Vagina (tissue), 2 donors: Measurements from ENCODE around the gene PACRG. TPM values are rescaled to one million over a fixed set of nuclear protein-coding genes. Genes with fewer than 3 reads are reported as not detected.

Source experiments
- DNase-seq, 2 donors: peaks; one replicate each; pipeline ENCODE4 v3.0.0-alpha.2; 2017; ENCODE audit errors: extremely low spot score in 2 of 2
- H3K27ac ChIP-seq: fragments of 200-600 bp; sonication (generic); one replicate; pipeline ENCODE4 v1.5.1; 2019
- H3K27me3 ChIP-seq: fragments of 200-600 bp; sonication (generic); one replicate; pipeline ENCODE4 v1.5.1; 2019
- H3K36me3 ChIP-seq, 2 donors: fragments of 200-600 bp; sonication (generic); one replicate each; pipeline ENCODE4 v1.5.1; 2017 to 2019
- H3K4me1 ChIP-seq: fragments of 200-600 bp; sonication (generic); one replicate; pipeline ENCODE4 v1.5.1; 2019
- H3K4me3 ChIP-seq, 2 donors: fragments of 200-600 bp; sonication (generic); 1 replicate in 1 of 2; 2 replicates in 1 of 2; pipeline ENCODE4 v1.5.1; 2016 to 2019
- H3K9me3 ChIP-seq: fragments of 200-600 bp; sonication (generic); one replicate; pipeline ENCODE4 v1.5.1; 2019
- CTCF ChIP-seq, 3 experiments: fragments of 450-650 bp in 2 of 3; fragments of 200-600 bp in 1 of 3; sonication (generic) in 1 of 3; IDR thresholded peaks; one replicate each; pipeline ENCODE4 v1.5.1; 2017 to 2019; ENCODE audit warnings: antibody characterized with exemption in 3 of 3, mild to moderate bottlenecking in 2 of 3, moderate library complexity in 2 of 3
- POLR2A ChIP-seq, 2 donors: fragments of 450-650 bp; IDR thresholded peaks; one replicate each; pipeline ENCODE4 v1.6.1; 2017; ENCODE audit warnings: antibody characterized with exemption in 2 of 2, mild to moderate bottlenecking in 2 of 2, moderate library complexity in 2 of 2
- POLR2AphosphoS5 ChIP-seq, 2 donors: sonication (generic); formaldehyde crosslinking; IDR thresholded peaks; one replicate each; pipeline ENCODE4 v1.9.0; 2017; ENCODE audit warnings: antibody characterized with exemption in 2 of 2, mild to moderate bottlenecking in 2 of 2, low read depth in 1 of 2; ENCODE audit not compliant: insufficient read depth in 1 of 2
- intact Hi-C: fragments of 100-400 bp; cut with DNase I; formaldehyde crosslinking; loops from one replicate; pipeline ENCODE4 v1.15.1; 2023
- total RNA-seq: library from RNA; depleted of rRNA; stranded (reverse); fragments of >200 nt; gene quantifications from one replicate; pipeline ENCODE4 v1.2.3, GENCODE V29; 2016

The PACRG gene
- total RNA-seq, 1 donor from 2014 or later, result not detected

- no peak for DNase-seq
- H3K4me1 ChIP-seq, result no peaks in the 10 kb centered on the region
- H3K9me3 ChIP-seq, result no peaks in the 10 kb centered on the region
- no peak overlapping the region for H3K27ac ChIP-seq
- H3K36me3 ChIP-seq, result no peaks in the 10 kb centered on the region
- intact Hi-C loops, result no loop called here
- H3K4me3 ChIP-seq, result no peak overlapping the region
- TF ChIP-seq POLR2A (IDR thresholded peaks at IDR 0.05) (no peak), CTCF (IDR thresholded peaks at IDR 0.05) (no peak), POLR2AphosphoS5 (IDR thresholded peaks at IDR 0.05; ENCODE audit: insufficient read depth in 1 of 2, low read depth in 1 of 2) (no peak)
- H3K27me3 ChIP-seq, result no peaks in the 10 kb centered on the region
Measured at GRCh38 chr6:163339466-163339865, 611.7 kb downstream of the PACRG start.

- H3K9me3 ChIP-seq, result no peaks in the 10 kb centered on the region
- TF ChIP-seq CTCF (IDR thresholded peaks at IDR 0.05) (no peak), POLR2AphosphoS5 (IDR thresholded peaks at IDR 0.05; ENCODE audit: insufficient read depth in 1 of 2, low read depth in 1 of 2) (no peak), POLR2A (IDR thresholded peaks at IDR 0.05) (no peak)
- DNase-seq, result no peak
- H3K4me1 ChIP-seq, result no peaks in the 10 kb centered on the region
- H3K4me3 ChIP-seq, result no peak overlapping the region
- no peaks in the 10 kb centered on the region for H3K27me3 ChIP-seq
- H3K27ac ChIP-seq, result no peak overlapping the region
- intact Hi-C loops, result no loop called here
- no peaks in the 10 kb centered on the region for H3K36me3 ChIP-seq
Measured at GRCh38 chr6:163340201-163340887, 612.6 kb downstream of the PACRG start.

GRCh38 chr6:163341224-163342061, 613.7 kb downstream of the PACRG start:
- no peak overlapping the region for H3K4me3 ChIP-seq
- H3K9me3 ChIP-seq, result no peaks in the 10 kb centered on the region
- no peaks in the 10 kb centered on the region for H3K36me3 ChIP-seq
- intact Hi-C loops, result no loop called here
- DNase-seq, result no peak
- TF ChIP-seq CTCF (IDR thresholded peaks at IDR 0.05) (no peak), POLR2AphosphoS5 (IDR thresholded peaks at IDR 0.05; ENCODE audit: insufficient read depth in 1 of 2, low read depth in 1 of 2) (no peak), POLR2A (IDR thresholded peaks at IDR 0.05) (no peak)
- H3K27me3 ChIP-seq, result no peaks in the 10 kb centered on the region
- no peaks in the 10 kb centered on the region for H3K4me1 ChIP-seq
- H3K27ac ChIP-seq, result no peak overlapping the region

GRCh38 chr6:163342571-163343539, 615.1 kb downstream of the PACRG start:
- TF ChIP-seq CTCF (IDR thresholded peaks at IDR 0.05), result no peak
- no peak for TF ChIP-seq POLR2AphosphoS5 (IDR thresholded peaks at IDR 0.05; ENCODE audit: insufficient read depth in 1 of 2, low read depth in 1 of 2)
- TF ChIP-seq POLR2A (IDR thresholded peaks at IDR 0.05), result no peak
- peaks cover 7% of the 10 kb centered on the region for H3K4me1 ChIP-seq
- no peaks in the 10 kb centered on the region for H3K27me3 ChIP-seq
- H3K4me3 ChIP-seq, result no peak overlapping the region
- intact Hi-C loops, result no loop called here
- H3K9me3 ChIP-seq, result no peaks in the 10 kb centered on the region
- H3K36me3 ChIP-seq, result no peaks in the 10 kb centered on the region
- no peak for DNase-seq
- H3K27ac ChIP-seq, result no peak overlapping the region
